Activated CD4-positive, alpha-beta memory T cell treated with anti-CD3 and anti-CD28 coated beads for 36 hours (primary cell): ENCODE data around the gene RAPH1. TPM values are rescaled to one million over a fixed set of nuclear protein-coding genes. Genes with fewer than 3 reads are reported as not detected.

Experiments used
- CTCF ChIA-PET: fragments of 350-600 bp; sonication (Branson Sonifier 250); formaldehyde crosslinking; loops from one replicate; lab custom pipeline; 2021; ENCODE audit warnings: antibody characterized with exemption, inconsistent platforms; lab: Charles Lee
- POLR2A ChIA-PET: fragments of 350-600 bp; sonication (Branson Sonifier 250); formaldehyde crosslinking; loops from one replicate; lab custom pipeline; 2021; ENCODE audit warnings: antibody characterized with exemption; lab: Charles Lee
- DNase-seq: peaks from one replicate; pipeline ENCODE4 v3.0.0-alpha.2; 2020
- H3K27ac Mint-ChIP-seq: one replicate; pipeline ENCODE4 v1.8.0; 2021; ENCODE audit warnings: mixed read lengths
- H3K27me3 Mint-ChIP-seq: one replicate; pipeline ENCODE4 v1.8.0; 2021; ENCODE audit warnings: mixed read lengths
- H3K36me3 Mint-ChIP-seq: one replicate; pipeline ENCODE4 v1.8.0; 2021; ENCODE audit warnings: mixed read lengths
- H3K4me1 Mint-ChIP-seq: one replicate; pipeline ENCODE4 v1.8.0; 2021; ENCODE audit warnings: low read depth, mixed read lengths
- H3K4me3 Mint-ChIP-seq: one replicate; pipeline ENCODE4 v1.8.0; 2021; ENCODE audit warnings: mild to moderate bottlenecking, mixed read lengths
- H3K9me3 Mint-ChIP-seq: one replicate; pipeline ENCODE4 v1.8.0; 2021; ENCODE audit warnings: mixed read lengths
- intact Hi-C: fragments of 100-400 bp; cut with micrococcal nuclease; formaldehyde crosslinking; loops from one replicate; pipeline ENCODE4 v1.15.1; 2023
- total RNA-seq, 2 experiments: library from RNA; stranded (reverse); gene quantifications; one replicate each; pipeline ENCODE4 v1.2.3, GENCODE V29; 2021

Gene RAPH1
- total RNA-seq, 2 experiments from 2014 or later: 11.5 to 13.1 TPM

DNA sequence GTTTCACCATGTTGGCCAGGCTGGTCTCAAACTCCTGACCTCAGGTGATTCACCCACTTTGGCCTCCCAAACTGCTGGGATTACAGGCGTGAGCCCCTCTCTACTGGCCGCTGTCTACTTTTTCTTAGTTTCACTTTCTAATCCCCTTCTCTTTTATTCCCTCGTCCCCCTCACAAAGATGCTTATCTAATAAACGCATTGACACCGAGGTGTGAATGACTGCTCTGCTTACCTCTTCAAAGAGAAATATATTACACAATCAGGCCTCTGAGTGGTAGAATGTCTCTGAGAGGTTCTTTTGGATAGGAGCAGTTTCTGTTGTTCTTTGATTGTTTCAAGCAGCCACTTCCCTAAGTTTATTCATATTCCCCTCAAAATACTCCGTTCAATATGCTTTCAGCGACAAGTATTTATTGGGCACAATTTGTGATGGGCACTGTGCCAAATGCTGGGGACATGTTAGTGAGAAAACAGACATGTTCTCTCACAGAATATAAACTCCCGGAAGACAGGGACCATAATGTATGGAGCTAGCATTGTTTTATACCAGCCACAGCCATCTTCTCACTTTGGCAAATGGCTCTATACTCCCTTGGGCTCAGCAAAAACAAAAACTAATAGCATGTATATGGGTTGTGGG is 34.7 kb upstream of the RAPH1 start:
- intact Hi-C loops: no loop called here
- no peak for DNase-seq
- Mint-ChIP-seq H3K4me3 (no peak overlapping the region), H3K4me1 (no peaks in the 10 kb centered on the region), H3K27me3 (peaks cover 3% of the 10 kb centered on the region), H3K27ac (no peak overlapping the region), H3K9me3 (no peaks in the 10 kb centered on the region), H3K36me3 (no peaks in the 10 kb centered on the region)
- ChIA-PET POLR2A (no interaction called here), CTCF (interaction anchor here (0.6 kb wide), 1 partner anchor 195 kb away, joined by 6 read pairs; no protein-coding TSS in a partner anchor)

- intact Hi-C loops: no loop called here
- no peaks in the 10 kb centered on the region for H3K9me3 Mint-ChIP-seq
- no peak overlapping the region for H3K4me3 Mint-ChIP-seq
- DNase-seq: no peak
- H3K4me1 Mint-ChIP-seq: no peaks in the 10 kb centered on the region
- ChIA-PET CTCF (no interaction called here), POLR2A (interaction anchor here (0.5 kb wide), 1 partner anchor 387 kb away, joined by 4 read pairs; no protein-coding TSS in a partner anchor)
- no peaks in the 10 kb centered on the region for H3K36me3 Mint-ChIP-seq
- H3K27ac Mint-ChIP-seq: no peak overlapping the region
- no peaks in the 10 kb centered on the region for H3K27me3 Mint-ChIP-seq
Observed at GRCh38 chr2:203567691-203568090, 32.6 kb upstream of the RAPH1 start.

DNA sequence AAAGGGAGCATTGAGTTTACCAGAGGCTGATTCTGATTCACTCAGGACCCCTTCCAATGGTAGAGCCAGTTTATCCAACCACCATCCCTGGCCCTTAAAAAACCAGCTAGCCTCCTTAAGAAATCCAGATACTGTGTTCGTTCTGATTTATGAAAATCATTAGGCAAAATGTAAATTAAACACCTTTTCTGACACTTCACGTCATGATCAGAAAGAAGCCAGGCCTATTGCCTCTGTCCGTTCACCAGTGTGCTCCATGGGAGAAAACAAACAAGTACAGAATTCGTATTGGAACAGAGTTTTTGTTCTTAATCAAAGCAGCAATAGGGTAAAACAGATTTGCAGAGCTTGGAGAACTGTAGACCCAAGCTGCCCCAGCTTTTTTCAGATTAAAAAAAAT is 31.1 kb upstream of the RAPH1 start:
- no peak for DNase-seq
- POLR2A ChIA-PET: no interaction called here
- H3K36me3 Mint-ChIP-seq: no peaks in the 10 kb centered on the region
- H3K4me1 Mint-ChIP-seq: no peaks in the 10 kb centered on the region
- no peak overlapping the region for H3K4me3 Mint-ChIP-seq
- CTCF ChIA-PET: no interaction called here
- intact Hi-C loops: no loop called here
- H3K27me3 Mint-ChIP-seq: no peaks in the 10 kb centered on the region
- H3K9me3 Mint-ChIP-seq: no peaks in the 10 kb centered on the region
- no peak overlapping the region for H3K27ac Mint-ChIP-seq

GRCh38 chr2:203565076-203565475 is 30.0 kb upstream of the RAPH1 start:
- H3K4me3 Mint-ChIP-seq: no peak overlapping the region
- intact Hi-C loops: no loop called here
- ChIA-PET CTCF (interaction anchor here (1.5 kb wide), 1 partner anchor 10 kb away, joined by 3 read pairs; no protein-coding TSS in a partner anchor), POLR2A (no interaction called here)
- no peak for DNase-seq
- no peaks in the 10 kb centered on the region for H3K36me3 Mint-ChIP-seq
- H3K9me3 Mint-ChIP-seq: no peaks in the 10 kb centered on the region
- no peaks in the 10 kb centered on the region for H3K4me1 Mint-ChIP-seq
- no peak overlapping the region for H3K27ac Mint-ChIP-seq
- no peaks in the 10 kb centered on the region for H3K27me3 Mint-ChIP-seq

DNA sequence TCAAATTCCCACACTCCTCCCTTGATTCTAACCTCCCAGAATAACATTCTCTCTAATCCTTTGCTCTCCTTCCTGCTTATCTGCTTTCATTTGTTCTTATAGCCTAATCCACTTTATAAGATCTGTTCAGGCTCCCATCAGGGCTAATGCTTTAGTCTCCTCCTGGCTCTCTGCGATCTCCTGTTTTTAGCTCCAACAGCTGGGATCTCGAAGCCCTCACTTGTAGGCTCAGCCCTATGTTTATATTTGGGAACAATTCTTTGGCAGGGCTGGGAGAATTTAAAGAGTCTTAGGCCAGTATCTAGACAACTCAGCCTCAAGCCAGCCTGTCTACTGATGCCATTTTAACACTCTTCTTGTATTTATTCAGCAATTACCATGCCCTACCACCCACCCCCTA is 27.2 kb upstream of the RAPH1 start:
- Mint-ChIP-seq H3K9me3 (no peaks in the 10 kb centered on the region), H3K4me3 (no peak overlapping the region), H3K36me3 (no peaks in the 10 kb centered on the region), H3K4me1 (no peaks in the 10 kb centered on the region), H3K27ac (no peak overlapping the region), H3K27me3 (no peaks in the 10 kb centered on the region)
- ChIA-PET CTCF (no interaction called here), POLR2A (no interaction called here)
- DNase-seq: no peak
- intact Hi-C loops: no loop called here

- Mint-ChIP-seq H3K9me3 (no peaks in the 10 kb centered on the region), H3K36me3 (no peaks in the 10 kb centered on the region), H3K27ac (no peak overlapping the region), H3K4me3 (no peak overlapping the region), H3K27me3 (no peaks in the 10 kb centered on the region), H3K4me1 (no peaks in the 10 kb centered on the region)
- intact Hi-C loops: no loop called here
- no peak for DNase-seq
- CTCF ChIA-PET: no interaction called here
- POLR2A ChIA-PET: no interaction called here
Observed at GRCh38 chr2:203559641-203560040, 24.5 kb upstream of the RAPH1 start.

GRCh38 chr2:203553784-203554183 is 18.7 kb upstream of the RAPH1 start:
- peaks cover under 1% of the 10 kb centered on the region for H3K4me1 Mint-ChIP-seq
- H3K36me3 Mint-ChIP-seq: no peaks in the 10 kb centered on the region
- intact Hi-C loops: no loop called here
- no peak overlapping the region for H3K4me3 Mint-ChIP-seq
- no peaks in the 10 kb centered on the region for H3K9me3 Mint-ChIP-seq
- POLR2A ChIA-PET: no interaction called here
- CTCF ChIA-PET: interaction anchor here (0.6 kb wide), 1 partner anchor 70 kb away, joined by 3 read pairs; no protein-coding TSS in a partner anchor
- no peak for DNase-seq
- no peaks in the 10 kb centered on the region for H3K27me3 Mint-ChIP-seq
- no peak overlapping the region for H3K27ac Mint-ChIP-seq

GRCh38 chr2:203551778-203552177 is 16.7 kb upstream of the RAPH1 start:
- Mint-ChIP-seq H3K9me3 (no peaks in the 10 kb centered on the region), H3K27me3 (no peaks in the 10 kb centered on the region), H3K36me3 (no peaks in the 10 kb centered on the region), H3K4me1 (peaks cover 8% of the 10 kb centered on the region), H3K27ac (no peak overlapping the region), H3K4me3 (no peak overlapping the region)
- no peak for DNase-seq
- POLR2A ChIA-PET: no interaction called here
- intact Hi-C loops: no loop called here
- CTCF ChIA-PET: no interaction called here

- ChIA-PET POLR2A (no interaction called here), CTCF (no interaction called here)
- intact Hi-C loops: no loop called here
- Mint-ChIP-seq H3K4me3 (no peak overlapping the region), H3K27ac (no peak overlapping the region), H3K4me1 (peaks cover 8% of the 10 kb centered on the region), H3K9me3 (no peaks in the 10 kb centered on the region), H3K27me3 (no peaks in the 10 kb centered on the region), H3K36me3 (no peaks in the 10 kb centered on the region)
- no peak for DNase-seq
Observed at GRCh38 chr2:203550266-203550665, 15.2 kb upstream of the RAPH1 start.

DNA sequence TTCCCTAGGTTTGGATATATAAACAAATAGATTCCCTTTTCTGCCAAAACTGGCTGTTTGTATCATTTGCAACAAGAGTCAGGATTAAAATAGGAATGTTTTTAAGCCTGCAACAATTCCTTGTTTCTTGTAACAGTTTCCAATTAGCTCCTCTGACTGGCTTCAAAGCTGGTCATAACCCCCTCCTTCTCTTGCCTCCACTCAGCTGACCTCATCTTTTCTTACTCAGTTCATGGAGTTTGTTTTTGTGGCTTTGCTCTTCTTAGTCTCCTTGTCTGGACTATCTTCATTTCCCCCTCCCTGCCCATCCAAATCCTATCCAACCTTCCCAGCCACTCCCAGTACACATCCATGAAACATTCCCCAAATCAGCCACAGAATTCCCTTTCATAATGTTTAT is 14.3 kb upstream of the RAPH1 start:
- Mint-ChIP-seq H3K4me3 (no peak overlapping the region), H3K4me1 (peaks cover 8% of the 10 kb centered on the region)
- CTCF ChIA-PET: no interaction called here

GRCh38 chr2:203548887-203549286 is 13.8 kb upstream of the RAPH1 start:
- Mint-ChIP-seq H3K27me3 (no peaks in the 10 kb centered on the region), H3K4me3 (no peak overlapping the region), H3K9me3 (no peaks in the 10 kb centered on the region), H3K36me3 (no peaks in the 10 kb centered on the region), H3K4me1 (peaks cover 8% of the 10 kb centered on the region), H3K27ac (no peak overlapping the region)
- intact Hi-C loops: no loop called here
- ChIA-PET POLR2A (no interaction called here), CTCF (no interaction called here)
- no peak for DNase-seq

More for the DNA sequence above, 14.3 kb upstream of the RAPH1 start:
- DNase-seq: no peak
- Mint-ChIP-seq H3K27ac (no peak overlapping the region), H3K27me3 (no peaks in the 10 kb centered on the region), H3K36me3 (no peaks in the 10 kb centered on the region), H3K9me3 (no peaks in the 10 kb centered on the region)
- POLR2A ChIA-PET: no interaction called here
- intact Hi-C loops: no loop called here

GRCh38 chr2:203547356-203547755 is 12.3 kb upstream of the RAPH1 start:
- Mint-ChIP-seq H3K36me3 (no peaks in the 10 kb centered on the region), H3K4me1 (peaks cover 8% of the 10 kb centered on the region), H3K27me3 (no peaks in the 10 kb centered on the region), H3K4me3 (no peak overlapping the region), H3K9me3 (no peaks in the 10 kb centered on the region), H3K27ac (no peak overlapping the region)
- DNase-seq: no peak
- CTCF ChIA-PET: no interaction called here
- POLR2A ChIA-PET: no interaction called here
- intact Hi-C loops: no loop called here

- no peaks in the 10 kb centered on the region for H3K9me3 Mint-ChIP-seq
- H3K36me3 Mint-ChIP-seq: no peaks in the 10 kb centered on the region
- no peak for DNase-seq
- CTCF ChIA-PET: no interaction called here
- POLR2A ChIA-PET: no interaction called here
- H3K27ac Mint-ChIP-seq: no peak overlapping the region
- H3K4me1 Mint-ChIP-seq: peaks cover 10% of the 10 kb centered on the region
- no peak overlapping the region for H3K4me3 Mint-ChIP-seq
- intact Hi-C loops: no loop called here
- H3K27me3 Mint-ChIP-seq: no peaks in the 10 kb centered on the region
Observed at GRCh38 chr2:203544402-203544801, 9.3 kb upstream of the RAPH1 start.
